ENCODE results near the gene HAAO.

- no peak for TF ChIP-seq CTCF (conservative IDR thresholded peaks at IDR 0.05; ENCODE audit: low read length)
- no peak for TF ChIP-seq EZH2phosphoT487 (IDR thresholded peaks at IDR 0.05; ENCODE audit: borderline replicate concordance)
Observed at GRCh38 chr2:42767080-42767898, 25.1 kb downstream of the HAAO start.
